ENCODE data around the gene ITGA8. TPM values are rescaled to one million over a fixed set of nuclear protein-coding genes. Genes with fewer than 3 reads are reported as not detected.

The ITGA8 gene
- total and polyA plus RNA-seq, 7 donors: 0.46 to 5.7 (median 0.81) TPM

GRCh38 chr10:15739254-15739970 lies 19.7 kb upstream of the ITGA8 start:
- Histone ChIP-seq H3K4me3 (no peak overlapping the region), H3K9me3 (no peaks in the 10 kb centered on the region), H3K27ac (peak overlapping the region in 1 of 4 donors; percentile 45), H3K36me3 (no peaks in the 10 kb centered on the region), H3K4me1 (no peaks in the 10 kb centered on the region), H3K27me3 (no peaks in the 10 kb centered on the region)
- intact Hi-C loops (cut with DNase I): no loop called here
- 72 to 76% methylated on average over 9 of the region's 9 CpGs for WGBS, 2 donors
- no peak for DNase-seq
- TF ChIP-seq EP300 (IDR thresholded peaks at IDR 0.05) (no peak), POLR2A (IDR thresholded peaks at IDR 0.05) (no peak), CTCF (IDR thresholded peaks at IDR 0.05) (no peak), POLR2AphosphoS5 (IDR thresholded peaks at IDR 0.05) (no peak)

DNA sequence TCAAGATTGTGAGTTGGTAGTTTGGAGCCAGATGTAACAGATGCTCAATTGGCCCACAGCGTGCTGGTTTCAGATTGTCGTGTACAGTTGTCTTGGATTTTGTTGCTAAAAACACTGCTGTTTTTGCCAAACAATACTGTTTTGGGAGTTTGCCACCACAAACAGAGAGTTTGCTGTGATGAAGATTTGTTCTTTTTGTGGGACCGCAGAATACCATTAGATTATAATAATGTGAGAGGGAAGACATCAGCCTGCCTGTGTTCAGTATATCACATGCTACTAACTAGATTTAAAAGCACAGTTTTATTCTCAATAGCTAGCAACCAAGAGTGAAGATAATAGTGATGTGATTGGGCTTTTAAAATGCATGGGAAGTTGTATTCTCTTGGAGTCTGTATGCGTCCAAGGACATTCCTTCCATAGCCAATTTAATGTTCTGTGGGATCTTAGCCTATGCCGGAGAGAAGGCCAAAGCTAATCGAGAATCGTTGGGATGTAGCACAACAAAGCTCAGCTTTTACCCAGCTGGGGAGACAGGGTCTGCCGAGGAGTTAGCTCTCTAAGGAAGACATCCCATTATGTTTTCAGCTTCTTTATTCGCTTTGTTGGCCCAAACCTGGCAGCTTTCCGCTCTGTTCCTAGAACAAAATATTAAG lies 18.7 kb upstream of the ITGA8 start:
- TF ChIP-seq CTCF (IDR thresholded peaks at IDR 0.05) (no peak), POLR2AphosphoS5 (IDR thresholded peaks at IDR 0.05) (peak in 2 of 4 donors; percentile 5 to 32)
- Histone ChIP-seq H3K27me3 (no peaks in the 10 kb centered on the region), H3K4me1 (no peaks in the 10 kb centered on the region), H3K36me3 (no peaks in the 10 kb centered on the region), H3K9me3 (no peaks in the 10 kb centered on the region), H3K4me3 (no peak overlapping the region), H3K27ac (peak overlapping the region in 3 of 4 donors; percentile 43 to 54 (median 45))
- 73 to 75% methylated on average over 10 of the region's 10 CpGs for WGBS, 2 donors
- intact Hi-C loops (cut with DNase I): no loop called here
- DNase-seq: no peak

GRCh38 chr10:15737656-15738055 lies 17.9 kb upstream of the ITGA8 start:
- no peaks in the 10 kb centered on the region for H3K36me3 ChIP-seq
- intact Hi-C loops (cut with DNase I): no loop called here
- H3K27ac ChIP-seq: peak overlapping the region in 1 of 4 donors; percentile 54
- TF ChIP-seq POLR2AphosphoS5 (IDR thresholded peaks at IDR 0.05): no peak
- no peaks in the 10 kb centered on the region for H3K27me3 ChIP-seq
- DNase-seq: no peak
- no peaks in the 10 kb centered on the region for H3K9me3 ChIP-seq
- no peaks in the 10 kb centered on the region for H3K4me1 ChIP-seq
- 26 to 52% methylated on average over 5 of the region's 5 CpGs for WGBS, 2 donors
- H3K4me3 ChIP-seq: no peak overlapping the region

DNA sequence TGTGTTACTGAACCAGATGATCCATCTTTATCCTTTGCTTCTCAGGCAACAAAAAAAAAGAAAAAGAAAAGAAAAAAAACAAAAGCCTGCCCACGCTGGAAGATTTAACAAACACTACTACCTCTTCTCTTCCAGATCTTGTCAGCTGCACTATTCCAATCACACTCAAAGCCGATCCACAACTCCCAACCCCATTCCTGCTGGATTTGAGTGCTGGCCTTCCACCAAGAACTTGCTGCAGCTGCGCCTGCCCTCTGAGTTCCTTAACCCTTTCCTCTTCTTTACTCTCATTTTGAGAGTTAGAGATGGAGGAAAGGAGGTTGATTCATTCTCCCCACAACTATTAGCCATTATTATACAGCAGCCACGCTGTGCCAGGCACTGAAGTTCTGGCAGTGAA lies 16.0 kb upstream of the ITGA8 start:
- no peaks in the 10 kb centered on the region for H3K36me3 ChIP-seq
- no peak for DNase-seq
- WGBS, 2 donors: 28 to 43% methylated on average over 4 of the region's 4 CpGs
- intact Hi-C loops (cut with DNase I): no loop called here
- H3K27ac ChIP-seq: no peak overlapping the region
- TF ChIP-seq POLR2AphosphoS5 (IDR thresholded peaks at IDR 0.05) (no peak), EP300 (IDR thresholded peaks at IDR 0.05) (no peak), CTCF (IDR thresholded peaks at IDR 0.05) (no peak), POLR2A (IDR thresholded peaks at IDR 0.05) (no peak)
- no peak overlapping the region for H3K4me3 ChIP-seq
- no peaks in the 10 kb centered on the region for H3K27me3 ChIP-seq
- H3K9me3 ChIP-seq: no peaks in the 10 kb centered on the region
- H3K4me1 ChIP-seq: no peaks in the 10 kb centered on the region

- Histone ChIP-seq H3K27ac (no peak overlapping the region), H3K4me1 (peaks cover 0 to 4% (median 2%) of the 10 kb centered on the region in 4 donors), H3K36me3 (no peaks in the 10 kb centered on the region), H3K27me3 (no peaks in the 10 kb centered on the region), H3K9me3 (no peaks in the 10 kb centered on the region), H3K4me3 (no peak overlapping the region)
- TF ChIP-seq EP300 (IDR thresholded peaks at IDR 0.05) (no peak), POLR2A (IDR thresholded peaks at IDR 0.05) (no peak), CTCF (IDR thresholded peaks at IDR 0.05) (no peak), POLR2AphosphoS5 (IDR thresholded peaks at IDR 0.05) (no peak)
- WGBS, 2 donors: 74 to 98% methylated on average over 2 of the region's 2 CpGs
- intact Hi-C loops (cut with DNase I): no loop called here
- no peak for DNase-seq
Observed at GRCh38 chr10:15730341-15730740, 10.6 kb upstream of the ITGA8 start.
